Aorta (tissue), 5 donors: ENCODE measurements around the gene MAP6D1. TPM values are rescaled to one million over a fixed set of nuclear protein-coding genes. Genes with fewer than 3 reads are reported as not detected.

Experiments
- ATAC-seq: fragments of 200-7000 bp; cut with Tn5 transposase; one replicate; pipeline ENCODE4 v1.9.1; 2022; ENCODE audit warnings: moderate library complexity; ENCODE audit not compliant: low FRiP score
- DNase-seq, 2 donors: peaks; one replicate each; pipeline ENCODE4 v3.0.0-alpha.2; 2020
- H3K27ac ChIP-seq, 2 donors: one replicate each; pipeline ENCODE4 v1.5.1; 2013; ENCODE audit warnings: low read length in 2 of 2, mild to moderate bottlenecking in 2 of 2, moderate library complexity in 2 of 2, control low read depth in 1 of 2, inconsistent platforms in 1 of 2, low read depth in 1 of 2
- H3K27me3 ChIP-seq, 2 donors: one replicate each; pipeline ENCODE4 v1.6.1; 2013; ENCODE audit warnings: control low read depth in 1 of 2, low read length in 1 of 2, mild to moderate bottlenecking in 1 of 2, moderate library complexity in 1 of 2; ENCODE audit not compliant: insufficient read depth in 2 of 2, control insufficient read depth in 1 of 2
- H3K36me3 ChIP-seq, 2 donors: one replicate each; pipeline ENCODE4 v1.6.1; 2013; ENCODE audit warnings: control low read depth in 1 of 2, low read length in 1 of 2, mild to moderate bottlenecking in 1 of 2; ENCODE audit not compliant: insufficient read depth in 2 of 2, control insufficient read depth in 1 of 2
- H3K4me1 ChIP-seq, 2 donors: one replicate each; pipeline ENCODE4 v1.6.1; 2013; ENCODE audit warnings: low read length in 2 of 2, control low read depth in 1 of 2, mild to moderate bottlenecking in 1 of 2, moderate library complexity in 1 of 2; ENCODE audit not compliant: insufficient read depth in 2 of 2, control insufficient read depth in 1 of 2
- H3K4me3 ChIP-seq, 2 donors: one replicate each; pipeline ENCODE4 v1.5.1; 2013; ENCODE audit warnings: low read length in 2 of 2, control low read depth in 1 of 2, mild to moderate bottlenecking in 1 of 2
- H3K9me3 ChIP-seq: one replicate; pipeline ENCODE4 v1.6.1; 2013; ENCODE audit warnings: mild to moderate bottlenecking, low read length; ENCODE audit not compliant: control insufficient read depth
- WGBS, 2 donors: extraction: QIAGEN DNeasy Blood & Tissue Kit; methylation state at CpG; one replicate each; pipeline ENCODE4 v1.1.7; 2013; 5-methylcytosine and 5-hydroxymethylcytosine counted together
- intact Hi-C, 2 donors: fragments of 100-400 bp; cut with DNase I; formaldehyde crosslinking; loops; one replicate each; pipeline versions ENCODE4 v1.14.2 to v1.15.0; 2022
- polyA plus RNA-seq, 2 donors: library from polyadenylated mRNA; stranded (reverse); fragments of 200-250 nt; gene quantifications; one replicate each; pipeline ENCODE4 v1.2.3, GENCODE V29; 2013
- total RNA-seq, 2 donors: library from RNA; stranded (reverse); fragmentation: NEBNext Ultra II Directional; extraction: Animal tissue kit (Norgen Biotek cat#: 25700); gene quantifications; one replicate each; pipeline ENCODE4 v1.2.1, GENCODE V29; 2021
- donor health status: healthy with polysubstance abuse.
- donor health status: Bipolar disorder and iron deficiency.
- donor health status: DM: no; HTN: no; CAD: no.
- donor health status: DM: no; HTN: no; CAD: no.
- donor health status: DM: yes; HTN: yes; CAD: no.

MAP6D1 gene
- total and polyA plus RNA-seq, 4 donors, result 1.7 TPM; not detected in 2

GRCh38 chr3:183810643-183811594 lies 14.5 kb downstream of the MAP6D1 start:
- Histone ChIP-seq H3K4me1 (no peaks in the 10 kb centered on the region), H3K9me3 (no peaks in the 10 kb centered on the region), H3K27me3 (no peaks in the 10 kb centered on the region), H3K27ac (no peak overlapping the region), H3K36me3 (peaks cover 0 to 14% of the 10 kb centered on the region in 2 donors), H3K4me3 (no peak overlapping the region)
- intact Hi-C loops, result no loop called here
- DNase-seq (peak in 1 of 2 donors; percentile 62), ATAC-seq (no peak)
- WGBS, 2 donors, result 89 to 93% methylated on average over 24 of the region's 24 CpGs

GRCh38 chr3:183809270-183809669 lies 16.1 kb downstream of the MAP6D1 start:
- WGBS, 2 donors, result 51 to 60% methylated on average over 5 of the region's 5 CpGs
- H3K36me3 ChIP-seq, result peaks cover 5 to 14% of the 10 kb centered on the region in 2 donors
- H3K9me3 ChIP-seq, result no peaks in the 10 kb centered on the region
- no peak for ATAC-seq
- no peaks in the 10 kb centered on the region for H3K27me3 ChIP-seq
- no peak overlapping the region for H3K27ac ChIP-seq
- intact Hi-C loops, result no loop called here
- H3K4me3 ChIP-seq, result no peak overlapping the region
- H3K4me1 ChIP-seq, result no peaks in the 10 kb centered on the region
- no peak for DNase-seq

GRCh38 chr3:183808355-183808754 lies 17.0 kb downstream of the MAP6D1 start:
- peaks cover 5 to 18% of the 10 kb centered on the region in 2 donors for H3K36me3 ChIP-seq
- DNase-seq (peak in 1 of 2 donors; percentile 59), ATAC-seq (no peak)
- WGBS, 2 donors, result 92 to 93% methylated on average over 11 of the region's 11 CpGs
- no peak overlapping the region for H3K27ac ChIP-seq
- H3K27me3 ChIP-seq, result no peaks in the 10 kb centered on the region
- H3K4me1 ChIP-seq, result no peaks in the 10 kb centered on the region
- intact Hi-C loops, result no loop called here
- H3K4me3 ChIP-seq, result no peak overlapping the region
- H3K9me3 ChIP-seq, result no peaks in the 10 kb centered on the region

- peaks cover 5 to 19% of the 10 kb centered on the region in 2 donors for H3K36me3 ChIP-seq
- 88 to 89% methylated on average over 12 of the region's 12 CpGs for WGBS, 2 donors
Observed at GRCh38 chr3:183807881-183808280, 17.5 kb downstream of the MAP6D1 start.

GRCh38 chr3:183807209-183807728 lies 18.1 kb downstream of the MAP6D1 start:
- DNase-seq (peak in 1 of 2 donors; percentile 11), ATAC-seq (no peak)
- intact Hi-C loops, result no loop called here
- Histone ChIP-seq H3K27me3 (no peaks in the 10 kb centered on the region), H3K36me3 (peaks cover 5 to 20% of the 10 kb centered on the region in 2 donors), H3K27ac (no peak overlapping the region), H3K4me1 (no peaks in the 10 kb centered on the region), H3K9me3 (no peaks in the 10 kb centered on the region), H3K4me3 (no peak overlapping the region)
- WGBS, 2 donors, result 89 to 90% methylated on average over 12 of the region's 12 CpGs

More at GRCh38 chr3:183807881-183808280, 17.5 kb downstream of the MAP6D1 start:
- Histone ChIP-seq H3K4me1 (no peaks in the 10 kb centered on the region), H3K27ac (no peak overlapping the region), H3K27me3 (no peaks in the 10 kb centered on the region), H3K9me3 (no peaks in the 10 kb centered on the region), H3K4me3 (no peak overlapping the region)
- ATAC-seq, result no peak
- peak in 1 of 2 donors; percentile 21 for DNase-seq
- intact Hi-C loops, result no loop called here

GRCh38 chr3:183802989-183803388 lies 22.4 kb downstream of the MAP6D1 start:
- no peak overlapping the region for H3K27ac ChIP-seq
- no peaks in the 10 kb centered on the region for H3K27me3 ChIP-seq
- intact Hi-C loops, result no loop called here
- no peak for DNase-seq
- peaks cover 5 to 22% of the 10 kb centered on the region in 2 donors for H3K36me3 ChIP-seq
- WGBS, 2 donors, result 50 to 52% methylated on average over 6 of the region's 6 CpGs
- no peak overlapping the region for H3K4me3 ChIP-seq
- no peak for ATAC-seq
- H3K9me3 ChIP-seq, result no peaks in the 10 kb centered on the region
- H3K4me1 ChIP-seq, result no peaks in the 10 kb centered on the region

GRCh38 chr3:183801601-183802000 lies 23.8 kb downstream of the MAP6D1 start:
- H3K4me3 ChIP-seq, result no peak overlapping the region
- intact Hi-C loops, result no loop called here
- no peak for ATAC-seq
- 83 to 92% methylated on average over 5 of the region's 5 CpGs for WGBS, 2 donors
- H3K9me3 ChIP-seq, result no peaks in the 10 kb centered on the region
- no peaks in the 10 kb centered on the region for H3K4me1 ChIP-seq
- no peaks in the 10 kb centered on the region for H3K27me3 ChIP-seq
- no peak overlapping the region for H3K27ac ChIP-seq
- no peak for DNase-seq
- peaks cover 5 to 16% of the 10 kb centered on the region in 2 donors for H3K36me3 ChIP-seq

GRCh38 chr3:183800243-183800863 lies 25.0 kb downstream of the MAP6D1 start:
- H3K4me1 ChIP-seq, result no peaks in the 10 kb centered on the region
- no peak overlapping the region for H3K4me3 ChIP-seq
- intact Hi-C loops, result no loop called here
- no peaks in the 10 kb centered on the region for H3K27me3 ChIP-seq
- no peak overlapping the region for H3K27ac ChIP-seq
- peaks cover 5 to 16% of the 10 kb centered on the region in 2 donors for H3K36me3 ChIP-seq
- WGBS, 2 donors, result 70 to 73% methylated on average over 8 of the region's 8 CpGs
- DNase-seq (no peak), ATAC-seq (peak; percentile 7)
- no peaks in the 10 kb centered on the region for H3K9me3 ChIP-seq
